ENCODE measurements around the gene CYP3A4.
"Not testable (repeated sequence)": the region's sequence is repeated elsewhere in the genome, so short reads cannot be mapped to it uniquely, and the experiment has no call there.

The CYP3A4 gene

GRCh38 chr7:99791667-99792369 lies 7.8 kb upstream of the CYP3A4 start:
- no peak for DNase-seq

- DNase-seq = no peak
These were observed 7.0 kb upstream of the CYP3A4 start for GRCh38 chr7:99791021-99791420.

GRCh38 chr7:99790407-99790806 lies 6.4 kb upstream of the CYP3A4 start:
- no peak for DNase-seq

- no peak for DNase-seq
These were observed 5.6 kb upstream of the CYP3A4 start for GRCh38 chr7:99789441-99790070.

GRCh38 chr7:99788554-99788953 lies 4.6 kb upstream of the CYP3A4 start:
- DNase-seq = no peak

GRCh38 chr7:99786726-99787335 lies 2.8 kb upstream of the CYP3A4 start:
- DNase-seq = no peak

GRCh38 chr7:99785654-99786053 lies 1.7 kb upstream of the CYP3A4 start:
- not testable (repeated sequence) for DNase-seq

- no peak for DNase-seq
These were observed 1.7 kb downstream of the CYP3A4 start for GRCh38 chr7:99782012-99782953.

GRCh38 chr7:99780588-99780987 lies 3.4 kb downstream of the CYP3A4 start:
- DNase-seq = no peak

GRCh38 chr7:99779949-99780348 lies 4.0 kb downstream of the CYP3A4 start:
- no peak for DNase-seq

GRCh38 chr7:99778880-99779279 lies 5.1 kb downstream of the CYP3A4 start:
- no peak for DNase-seq

- not testable (repeated sequence) for DNase-seq
These were observed 10.6 kb downstream of the CYP3A4 start for GRCh38 chr7:99773395-99773794.

- DNase-seq = no peak
These were observed 11.4 kb downstream of the CYP3A4 start for GRCh38 chr7:99772565-99772964.

- DNase-seq = not testable (repeated sequence)
These were observed 14.5 kb downstream of the CYP3A4 start for GRCh38 chr7:99769494-99769893.

GRCh38 chr7:99768471-99768870 lies 15.5 kb downstream of the CYP3A4 start:
- DNase-seq = no peak

- DNase-seq = no peak
These were observed 16.3 kb downstream of the CYP3A4 start for GRCh38 chr7:99767662-99768061.

GRCh38 chr7:99766484-99767099 lies 17.4 kb downstream of the CYP3A4 start:
- DNase-seq = no peak

- no peak for DNase-seq
These were observed 19.5 kb downstream of the CYP3A4 start for GRCh38 chr7:99764478-99764877.

- DNase-seq = no peak
These were observed 21.2 kb downstream of the CYP3A4 start for GRCh38 chr7:99762680-99763327.

GRCh38 chr7:99755085-99755484 lies 28.9 kb downstream of the CYP3A4 start:
- DNase-seq = no peak

- no peak for DNase-seq
These were observed 31.6 kb downstream of the CYP3A4 start for GRCh38 chr7:99752356-99752755.
